IMR-90 (cell line): ENCODE measurements around the gene APP. TPM values are rescaled to one million over a fixed set of nuclear protein-coding genes. Genes with fewer than 3 reads are reported as not detected.

Source experiments
- ATAC-seq: fragments of 200-7000 bp; cut with Tn5 transposase; 2 replicates; pipeline ENCODE4 v1.9.1; 2020; ENCODE audit warnings: low read depth, mild to moderate bottlenecking, moderate library complexity
- BruUV-seq: library from RNA; stranded (reverse); fragments of 400-500 nt; replicated peaks from 2 replicates; lab custom pipeline; 2021; lab: Mats Ljungman, UMichigan
- CTCF ChIA-PET: fragments of 300-600 bp; formaldehyde crosslinking; extraction: SDS; loops from one replicate; lab custom pipeline; 2021; ENCODE audit warnings: antibody characterized with exemption; lab: Yijun Ruan, JAX
- POLR2A ChIA-PET: fragments of 300-600 bp; sonication (Branson Sonifier 250); formaldehyde crosslinking; loops from one replicate; lab custom pipeline; 2022; ENCODE audit warnings: antibody characterized with exemption; ENCODE audit not compliant: unreplicated experiment; lab: Charles Lee
- DNase-seq: peaks from one replicate; pipeline ENCODE4 v3.0.0; 2013
- H2AFZ ChIP-seq: replicated peaks from 2 replicates; pipeline ENCODE3; 2013; ENCODE audit warnings: low read length, mild to moderate bottlenecking; ENCODE audit not compliant: poor library complexity
- H2AK5ac ChIP-seq: 2 replicates; pipeline ENCODE4 v1.6.1; 2013; ENCODE audit warnings: low read depth, low read length, inconsistent platforms
- H2AK9ac ChIP-seq: replicated peaks from 2 replicates; pipeline ENCODE3; 2013; ENCODE audit warnings: mild to moderate bottlenecking, low read depth, low read length, moderate library complexity; ENCODE audit not compliant: poor library complexity
- H2BK120ac ChIP-seq: 2 replicates; pipeline ENCODE4 v1.6.1; 2013; ENCODE audit warnings: low read depth, low read length, inconsistent platforms
- H2BK15ac ChIP-seq: 3 replicates; pipeline ENCODE4 v1.6.1; 2013; ENCODE audit warnings: low read depth, low read length, inconsistent platforms
- H2BK20ac ChIP-seq: 2 replicates; pipeline ENCODE4 v1.6.1; 2013; ENCODE audit warnings: low read depth, mild to moderate bottlenecking, inconsistent platforms, low read length, moderate library complexity
- H2BK5ac ChIP-seq: 2 replicates; pipeline ENCODE4 v1.6.1; 2013; ENCODE audit warnings: mild to moderate bottlenecking, low read depth, low read length, inconsistent platforms; ENCODE audit not compliant: poor library complexity, severe bottlenecking
- H3K14ac ChIP-seq: replicated peaks from 2 replicates; pipeline ENCODE4 v1.6.1; 2013; ENCODE audit warnings: low read depth, low read length, inconsistent platforms
- H3K18ac ChIP-seq: 2 replicates; pipeline ENCODE4 v1.6.1; 2013; ENCODE audit warnings: low read depth, low read length, control low read depth
- H3K23ac ChIP-seq: 2 replicates; pipeline ENCODE4 v1.6.1; 2013; ENCODE audit warnings: low read depth, low read length, inconsistent platforms
- H3K27ac ChIP-seq: 2 replicates; pipeline ENCODE4 v1.5.1; 2013; ENCODE audit warnings: mild to moderate bottlenecking, control low read depth, low read length; ENCODE audit not compliant: insufficient read depth
- H3K27me3 ChIP-seq: 2 replicates; pipeline ENCODE4 v1.6.1; 2013; ENCODE audit warnings: low read length; ENCODE audit not compliant: control insufficient read depth, insufficient read depth
- H3K36me3 ChIP-seq: 2 replicates; pipeline ENCODE4 v1.6.1; 2013; ENCODE audit warnings: low read length, mixed read lengths; ENCODE audit not compliant: control insufficient read depth, insufficient read depth
- H3K4ac ChIP-seq: 2 replicates; pipeline ENCODE4 v1.6.1; 2013; ENCODE audit warnings: low read depth, low read length, inconsistent platforms
- H3K4me1 ChIP-seq: 2 replicates; pipeline ENCODE4 v1.6.1; 2013; ENCODE audit warnings: low read length, mixed read lengths; ENCODE audit not compliant: control insufficient read depth, insufficient read depth
- H3K4me2 ChIP-seq: 2 replicates; pipeline ENCODE4 v1.6.1; 2013; ENCODE audit warnings: low read depth, mild to moderate bottlenecking, control low read depth, low read length, moderate library complexity
- H3K4me3 ChIP-seq: 2 replicates; pipeline ENCODE4 v1.5.1; 2013; ENCODE audit warnings: low read depth, mild to moderate bottlenecking, control low read depth, low read length, moderate library complexity; ENCODE audit not compliant: insufficient read depth
- H3K56ac ChIP-seq: 2 replicates; pipeline ENCODE4 v1.6.1; 2013; ENCODE audit warnings: low read length, inconsistent platforms; ENCODE audit not compliant: insufficient read depth; ENCODE audit errors: extremely low read depth
- H3K79me1 ChIP-seq, 2 experiments: 2 replicates each; pipeline ENCODE4 v1.6.1; 2013; ENCODE audit warnings: low read length in 2 of 2, inconsistent platforms in 1 of 2, low read depth in 1 of 2
- H3K9ac ChIP-seq: 2 replicates; pipeline ENCODE4 v1.6.1; 2013; ENCODE audit warnings: low read depth, low read length, control low read depth
- H3K9me1 ChIP-seq: 2 replicates; pipeline ENCODE4 v1.6.1; 2013; ENCODE audit warnings: low read length, inconsistent platforms; ENCODE audit not compliant: insufficient read depth
- H3K9me3 ChIP-seq: 2 replicates; pipeline ENCODE4 v1.6.1; 2013; ENCODE audit warnings: low read length; ENCODE audit not compliant: control insufficient read depth, insufficient read depth
- H4K20me1 ChIP-seq: 2 replicates; pipeline ENCODE4 v1.6.1; 2013; ENCODE audit warnings: low read length, inconsistent platforms; ENCODE audit not compliant: insufficient read depth
- H4K5ac ChIP-seq: 2 replicates; pipeline ENCODE4 v1.6.1; 2013; ENCODE audit warnings: mild to moderate bottlenecking, low read depth, low read length, control low read depth
- H4K8ac ChIP-seq, 2 experiments: 2 replicates each; pipeline ENCODE4 v1.6.1; 2013; ENCODE audit warnings: low read depth in 2 of 2, low read length in 2 of 2, control low read depth in 1 of 2, inconsistent platforms in 1 of 2
- H4K91ac ChIP-seq: 2 replicates; pipeline ENCODE4 v1.6.1; 2013; ENCODE audit warnings: low read depth, low read length, inconsistent platforms; ENCODE audit not compliant: insufficient read depth
- CHD1 ChIP-seq: IDR thresholded peaks from 2 replicates; pipeline ENCODE4 v1.6.1; 2012; ENCODE audit warnings: low read depth, low read length, improper control_type of control experiment
- CTCF ChIP-seq: conservative IDR thresholded peaks from 2 replicates; pipeline ENCODE4 v1.5.1; 2012; ENCODE audit warnings: mild to moderate bottlenecking, low read depth, low read length, improper control_type of control experiment
- FOS ChIP-seq: fragments of 150-350 bp; IDR thresholded peaks from 2 replicates; pipeline ENCODE4 v1.6.1; 2016; ENCODE audit warnings: low read depth, low read length
- NFE2L2 ChIP-seq: fragments of 150-350 bp; IDR thresholded peaks from 2 replicates; pipeline ENCODE4 v1.6.1; 2016; ENCODE audit warnings: low read depth, mild to moderate bottlenecking, low read length
- POLR2A ChIP-seq: IDR thresholded peaks from 2 replicates; pipeline ENCODE4 v1.6.1; 2012; ENCODE audit warnings: mild to moderate bottlenecking, low read depth, low read length
- RAD21 ChIP-seq: IDR thresholded peaks from 2 replicates; pipeline ENCODE4 v1.6.1; 2012; ENCODE audit warnings: low read length, improper control_type of control experiment
- RCOR1 ChIP-seq: IDR thresholded peaks from 2 replicates; pipeline ENCODE4 v1.6.1; 2012; ENCODE audit warnings: mild to moderate bottlenecking, low read length, improper control_type of control experiment; ENCODE audit not compliant: insufficient replicate concordance
- WGBS, 2 experiments: methylation state at CpG; one replicate each; pipeline versions ENCODE4 v1.1.5 to v1.1.7; 2013; ENCODE audit warnings: missing lambda C conversion rate in 2 of 2; ENCODE audit not compliant: insufficient read length in 1 of 2; ENCODE audit errors: extremely low coverage in 2 of 2; 5-methylcytosine and 5-hydroxymethylcytosine counted together
- dilution Hi-C: fragments of 300-500 bp; cut with HindIII; formaldehyde crosslinking; loops from one replicate; pipeline ENCODE4 v1.14.3; 2018; ENCODE audit warnings: low sequenced_read_pairs; ENCODE audit not compliant: unreplicated experiment
- in situ Hi-C: fragments of 300-500 bp; cut with MboI; formaldehyde crosslinking; loops from 3 replicates; pipeline ENCODE4 v1.14.3; 2019; ENCODE audit warnings: low sequenced_read_pairs, inconsistent platforms, mixed read lengths
- intact Hi-C: fragments of 100-400 bp; cut with micrococcal nuclease; formaldehyde crosslinking; loops from 2 replicates; pipeline ENCODE4 v1.10.0; 2022
- polyA plus RNA-seq, 3 experiments: library from polyadenylated mRNA; depleted of rRNA; stranded (reverse); fragments of >200 nt; gene quantifications; 2 replicates each; pipeline ENCODE4 v1.2.3, GENCODE V29; 2012; ENCODE audit warnings: low replicate concordance in 1 of 3
- total RNA-seq: library from RNA; depleted of rRNA; stranded (reverse); fragments of >200 nt; gene quantifications from 2 replicates; pipeline ENCODE4 v1.2.3, GENCODE V29; 2012

Gene APP
- total and polyA plus RNA-seq, 2 of the 4 experiments (the other 2 are of a cell fraction), result 191 to 530 TPM

GRCh38 chr21:26047279-26047967 is 123.1 kb downstream of the APP start:
- DNase-seq (no peak), ATAC-seq (no peak)
- H3K9me1 ChIP-seq, result no peaks in the 10 kb centered on the region; the same call in 1 of the 2 replicates
- dilution Hi-C loops (no loop called here), in situ Hi-C loops (no loop called here), intact Hi-C loops (no loop called here)
- POLR2A ChIA-PET, result no interaction called here
- no peak overlapping the region for H4K5ac ChIP-seq
- H3K9ac ChIP-seq, result no peak overlapping the region
- peaks cover 16 to 17% of the 10 kb centered on the region in 2 experiments for H3K79me1 ChIP-seq
- H3K4ac ChIP-seq, result no peak overlapping the region
- no peak for TF ChIP-seq FOS
- no peak for TF ChIP-seq RAD21
- TF ChIP-seq CHD1, result no peak
- TF ChIP-seq RCOR1, result no peak
- TF ChIP-seq POLR2A, result no peak
- TF ChIP-seq NFE2L2, result no peak
- no peak for TF ChIP-seq CTCF
- no peak overlapping the region for H4K91ac ChIP-seq
- no peak overlapping the region for H3K4me3 ChIP-seq
- H3K36me3 ChIP-seq, result peaks cover 18% of the 10 kb centered on the region
- H2BK120ac ChIP-seq, result no peak overlapping the region
- no peaks in the 10 kb centered on the region for H3K4me1 ChIP-seq
- no peak overlapping the region for H3K18ac ChIP-seq
- H3K23ac ChIP-seq, result no peak overlapping the region
- H2AFZ ChIP-seq, result no peak overlapping the region
- no peaks in the 10 kb centered on the region for H3K27me3 ChIP-seq
- H4K8ac ChIP-seq, result no peak overlapping the region
- CTCF ChIA-PET, result no interaction called here
- no peak overlapping the region for H3K14ac ChIP-seq
- H2BK5ac ChIP-seq, result no peak overlapping the region
- H2BK20ac ChIP-seq, result no peak overlapping the region
- H3K27ac ChIP-seq, result no peak overlapping the region
- no TSS peak for BruUV-seq
- no peak overlapping the region for H3K4me2 ChIP-seq
- H2AK5ac ChIP-seq, result no peak overlapping the region
- H2AK9ac ChIP-seq, result no peak overlapping the region
- no peak overlapping the region for H3K56ac ChIP-seq
- no peak overlapping the region for H2BK15ac ChIP-seq
- no peaks in the 10 kb centered on the region for H3K9me3 ChIP-seq
- H4K20me1 ChIP-seq, result no peaks in the 10 kb centered on the region
- 100% methylated on average over 1 of the region's 7 CpGs; no CpG with 5 or more reads in 1 of the 2 experiments for WGBS, 2 experiments
